GM18868 (cell line): ENCODE measurements around the gene FOXC2.

ENCODE experiments used
- ATAC-seq: cut with Tn5 transposase; IDR thresholded peaks from one replicate; pipeline ENCODE4 v1.9.1; 2021; ENCODE audit warnings: mild to moderate bottlenecking, moderate library complexity; ENCODE audit not compliant: unreplicated experiment

Gene FOXC2

DNA sequence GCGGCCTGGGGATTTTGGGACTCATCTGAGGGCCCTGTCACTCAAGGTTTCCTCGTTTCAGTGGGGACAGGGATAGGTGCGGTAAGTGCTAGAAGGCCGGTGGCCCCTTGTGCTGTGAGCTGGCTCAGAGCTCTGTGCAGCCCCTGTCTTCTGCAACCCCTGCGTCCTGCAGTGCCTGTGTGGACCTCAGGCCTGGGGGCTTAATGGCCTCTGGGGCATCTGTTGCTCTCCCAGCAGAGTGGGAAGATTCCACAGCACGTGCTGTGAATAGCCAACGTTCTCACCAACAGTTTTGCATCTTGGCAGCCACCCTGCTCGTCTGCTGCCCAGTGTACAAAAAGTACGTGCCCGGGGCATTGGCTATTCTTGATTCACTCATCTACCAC lies 4.9 kb downstream of the FOXC2 start:
- ATAC-seq, result no peak

DNA sequence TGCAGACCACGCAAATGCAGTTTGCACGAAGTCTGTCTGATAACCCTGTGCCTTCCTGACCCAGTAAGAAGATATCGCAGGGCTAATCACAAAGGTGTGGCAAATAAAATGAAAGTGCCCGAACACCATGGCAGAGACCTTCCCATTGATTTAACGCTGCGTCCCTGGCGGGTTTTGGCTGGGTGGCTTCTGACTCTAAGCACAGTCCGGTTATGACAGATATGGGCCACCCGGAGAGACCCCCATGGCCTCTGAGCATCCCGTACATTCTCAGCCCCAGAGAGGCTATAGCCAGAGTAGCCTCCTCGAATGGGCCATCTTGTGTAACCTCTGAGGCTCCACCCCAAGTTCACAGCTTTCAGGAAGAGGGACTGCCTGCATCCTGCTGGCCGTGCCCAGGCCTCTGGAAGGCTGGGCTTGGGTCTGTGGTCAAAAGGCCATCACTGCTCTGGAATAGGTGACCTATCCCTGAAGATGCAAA lies 5.5 kb downstream of the FOXC2 start:
- no peak for ATAC-seq

DNA sequence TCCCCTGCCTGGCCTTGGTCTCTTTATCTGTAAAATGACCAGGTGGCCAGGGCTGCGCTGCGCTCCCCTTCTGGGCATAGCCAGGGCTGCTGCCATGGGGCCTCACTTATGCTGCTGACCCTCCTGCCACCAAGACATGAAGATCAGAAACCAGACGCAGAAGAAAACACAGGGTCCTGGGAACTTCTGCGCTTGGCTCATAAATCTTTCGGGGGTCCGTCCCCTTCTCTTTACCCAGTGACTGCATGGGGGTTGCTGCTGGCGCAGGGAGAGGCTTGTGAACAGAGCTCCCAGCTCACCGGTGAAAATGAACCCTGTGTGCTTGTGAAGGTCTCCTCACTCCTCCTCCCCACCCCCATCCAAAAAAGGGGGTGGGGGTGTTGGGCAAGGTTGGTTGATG lies 6.0 kb downstream of the FOXC2 start:
- ATAC-seq, result no peak

DNA sequence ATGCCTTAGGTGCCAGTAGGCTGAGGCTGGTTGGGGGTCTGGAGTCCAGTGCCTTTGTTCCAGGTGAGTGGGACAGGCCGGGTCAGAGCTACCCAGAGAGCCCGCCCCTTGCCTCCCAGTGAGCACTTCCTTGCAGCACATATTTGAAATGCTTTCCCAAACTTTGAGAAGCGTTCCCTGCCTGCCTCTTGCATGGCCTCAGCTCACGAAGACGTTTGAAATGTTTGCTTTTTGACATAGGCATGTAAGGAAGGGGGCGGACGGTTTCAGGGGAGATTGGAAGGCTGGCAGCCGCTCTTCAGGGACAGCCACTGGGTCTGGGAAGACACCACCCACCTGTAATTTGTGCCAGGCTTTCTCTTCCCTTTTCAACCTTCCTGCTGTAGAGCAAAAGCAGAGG lies 6.6 kb downstream of the FOXC2 start:
- no peak for ATAC-seq

DNA sequence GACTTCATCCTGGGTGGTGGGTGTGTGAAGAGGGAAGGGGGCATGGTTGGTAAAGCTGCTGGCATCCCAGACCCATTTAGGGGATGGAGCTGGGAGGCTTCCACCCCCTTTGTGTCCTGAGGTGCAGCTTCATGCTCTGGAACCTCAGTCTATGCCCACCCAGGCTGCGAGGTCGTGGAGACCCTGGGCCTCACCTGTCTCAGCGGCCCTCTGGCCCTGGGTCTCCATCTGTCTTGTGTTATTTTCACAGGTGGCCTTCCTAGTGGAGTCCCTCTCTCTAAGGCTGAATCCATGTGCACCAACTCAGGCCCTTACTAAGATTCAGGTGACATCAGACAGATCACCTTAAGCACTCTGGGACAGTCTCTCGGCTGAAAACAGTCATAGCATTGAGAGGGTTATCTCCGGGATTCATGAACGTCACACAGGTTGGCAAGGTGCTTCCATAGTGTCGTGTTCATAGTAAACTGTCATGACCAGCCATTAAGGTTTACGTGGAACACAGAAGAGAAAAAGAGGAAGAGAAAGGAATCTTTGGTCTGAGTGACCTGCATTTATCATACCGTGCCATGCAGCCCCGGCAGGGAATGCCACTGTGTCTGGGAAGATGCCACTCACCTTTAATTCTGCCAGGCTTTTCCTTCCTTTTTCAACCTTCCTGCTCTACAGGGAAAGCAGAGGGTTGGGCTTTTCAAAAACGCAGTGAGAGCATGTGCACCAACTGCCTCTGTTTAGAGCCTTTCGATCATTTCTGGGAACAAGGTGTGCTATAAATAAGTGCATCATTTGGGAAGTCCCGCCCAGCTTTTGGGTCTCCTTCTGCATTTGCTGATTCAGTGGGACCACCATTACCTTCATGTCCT lies 7.2 kb downstream of the FOXC2 start:
- no peak for ATAC-seq

DNA sequence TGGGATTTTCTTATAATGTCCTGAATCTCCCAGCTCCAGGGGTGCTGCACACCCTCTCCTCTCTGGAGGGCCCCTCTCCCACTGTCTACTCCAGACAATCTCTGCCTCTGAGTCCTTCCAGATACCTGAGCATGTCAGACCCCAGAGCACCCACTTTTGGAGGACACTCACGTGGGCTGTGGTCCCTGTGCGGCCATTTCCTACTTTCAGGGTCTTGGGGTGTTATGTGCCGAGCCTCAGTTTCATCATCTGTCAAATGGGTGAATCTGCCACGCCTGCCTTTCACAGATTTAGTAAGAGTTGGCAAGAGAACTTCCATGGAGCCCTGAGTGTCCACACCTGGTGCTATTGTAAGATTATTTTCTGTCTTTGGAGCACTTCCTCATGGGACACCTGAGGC lies 8.0 kb downstream of the FOXC2 start:
- ATAC-seq, result no peak

DNA sequence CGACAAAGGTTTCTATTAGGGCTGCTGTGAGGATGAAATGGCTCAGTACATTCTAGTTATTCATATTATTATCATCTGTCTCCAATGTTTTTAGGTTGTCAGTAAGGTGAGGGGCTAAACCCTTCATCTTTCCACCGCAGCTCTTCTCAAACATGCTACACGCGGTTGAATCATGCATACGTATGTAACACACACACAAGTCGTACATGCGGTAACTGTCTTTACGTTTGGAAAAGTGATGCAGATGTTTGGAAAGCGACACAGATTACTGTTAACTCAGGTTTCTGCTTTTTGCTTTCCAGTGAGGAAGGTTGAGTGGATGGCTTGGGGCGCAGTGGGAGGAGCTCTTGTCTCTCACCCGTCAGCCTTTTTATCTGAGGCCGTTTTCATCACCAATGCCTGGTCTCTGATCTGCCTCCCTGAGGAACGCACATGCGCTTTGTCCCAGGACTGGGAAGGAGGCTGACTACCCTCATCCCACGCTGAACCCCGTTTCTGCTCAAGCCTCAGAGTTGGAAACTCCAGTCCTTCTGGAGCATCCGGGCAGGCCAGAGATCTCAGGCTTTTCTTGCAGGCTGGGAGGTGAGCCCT lies 8.6 kb downstream of the FOXC2 start:
- ATAC-seq, result no peak

DNA sequence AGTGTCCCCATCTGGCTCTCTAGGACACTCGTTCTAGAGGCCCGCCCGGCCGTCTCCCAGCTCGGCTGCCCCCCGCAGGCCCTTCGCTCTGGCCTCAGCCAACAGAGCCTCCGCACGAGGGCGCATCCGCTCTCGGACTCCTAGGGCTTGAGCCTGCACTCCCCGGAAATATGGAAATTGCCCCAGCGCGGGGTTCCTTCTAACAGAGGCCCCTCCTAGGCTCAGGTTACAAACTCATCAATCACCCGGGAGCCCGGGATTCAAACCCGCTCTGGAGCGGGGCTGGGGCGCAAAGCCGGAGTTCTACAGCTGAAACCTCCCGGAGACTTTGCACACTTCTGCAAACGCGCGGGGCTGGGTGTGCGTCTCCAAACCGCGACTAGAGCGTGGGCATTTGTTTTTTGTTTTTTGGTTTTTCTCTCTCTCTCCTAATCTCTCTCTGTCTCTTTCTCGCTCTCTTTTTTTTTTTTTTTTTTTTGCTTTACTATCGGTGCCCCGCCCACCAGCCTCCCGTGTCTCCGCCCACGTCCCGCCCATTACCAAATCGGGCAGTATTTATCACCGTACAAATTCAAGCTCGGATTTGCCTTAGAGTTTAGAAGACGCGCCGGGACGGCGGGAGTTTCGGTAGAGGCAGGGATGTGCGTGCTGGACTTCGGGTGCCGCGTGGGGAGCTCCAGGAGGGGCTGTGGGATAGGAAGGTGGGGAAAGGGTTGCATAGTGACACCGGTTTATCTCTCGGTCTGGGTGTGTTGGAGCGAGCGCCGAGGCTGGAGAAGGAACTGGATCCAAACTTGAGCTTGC lies 9.3 kb downstream of the FOXC2 start:
- no peak for ATAC-seq

DNA sequence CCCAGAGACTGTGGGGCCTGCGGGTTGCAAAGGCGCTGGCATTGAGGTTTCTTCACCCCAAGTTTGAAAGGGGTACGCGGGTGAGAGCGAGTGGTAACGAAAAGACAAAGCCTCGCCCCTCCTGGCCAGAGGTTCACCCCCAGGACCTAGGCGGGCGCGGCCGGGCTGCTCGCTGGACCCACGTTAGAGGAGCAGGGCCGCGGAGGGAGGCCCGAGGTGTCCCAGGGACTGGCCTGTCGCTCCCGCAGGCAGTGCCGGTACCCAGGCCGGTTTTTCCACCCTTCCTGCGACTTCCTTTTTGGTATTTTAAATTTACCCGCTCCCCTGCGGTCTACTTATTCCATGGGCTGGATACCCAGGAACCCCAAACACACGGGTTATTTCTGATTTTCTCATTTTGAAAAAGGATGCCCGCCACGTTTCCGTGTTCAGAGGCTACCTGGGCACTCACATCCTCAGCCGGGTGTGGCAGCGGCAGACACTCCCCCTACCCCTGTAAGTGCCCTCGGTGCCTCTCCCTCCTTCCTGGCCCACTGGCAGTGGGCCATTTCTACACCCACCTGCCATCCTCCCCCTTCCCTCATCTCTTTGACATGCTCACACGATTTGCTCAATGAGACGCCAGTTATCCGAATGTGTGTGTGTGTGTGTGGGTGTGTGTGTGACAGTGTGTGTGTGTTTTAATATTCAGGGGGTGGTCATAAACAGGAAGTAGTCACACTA lies 10.1 kb downstream of the FOXC2 start:
- no peak for ATAC-seq

DNA sequence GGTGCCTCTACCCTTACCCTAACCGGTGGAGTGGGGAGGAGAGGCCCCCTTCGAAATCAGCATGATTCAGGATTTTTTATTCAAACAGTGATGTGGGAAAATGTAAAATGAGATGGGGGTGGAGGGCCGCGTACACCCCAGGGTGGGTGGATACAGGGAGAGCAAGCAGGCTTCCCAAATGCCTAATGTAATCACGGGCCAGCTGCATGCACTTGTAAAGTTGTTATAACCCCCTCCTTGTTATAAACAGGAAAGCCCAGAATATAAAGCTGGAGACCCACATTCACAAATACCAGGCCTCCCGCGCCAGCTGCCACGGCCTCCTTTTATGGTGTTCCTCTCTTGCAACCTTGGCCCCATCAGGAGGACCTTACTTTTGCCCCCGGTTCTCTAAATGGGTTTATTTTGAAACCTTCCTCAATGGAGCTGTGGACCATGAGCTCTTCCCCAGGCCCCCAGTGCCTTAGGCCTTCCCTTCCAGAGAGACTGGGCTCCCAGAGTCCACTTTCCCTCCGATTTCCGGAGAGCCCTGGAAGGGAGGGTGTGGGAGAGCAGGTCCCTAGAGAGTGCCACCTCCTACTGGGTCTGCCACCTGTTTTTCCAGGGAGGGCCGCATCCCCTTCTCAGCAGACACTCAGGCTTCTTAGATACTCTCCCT lies 10.8 kb downstream of the FOXC2 start:
- ATAC-seq, result no peak

DNA sequence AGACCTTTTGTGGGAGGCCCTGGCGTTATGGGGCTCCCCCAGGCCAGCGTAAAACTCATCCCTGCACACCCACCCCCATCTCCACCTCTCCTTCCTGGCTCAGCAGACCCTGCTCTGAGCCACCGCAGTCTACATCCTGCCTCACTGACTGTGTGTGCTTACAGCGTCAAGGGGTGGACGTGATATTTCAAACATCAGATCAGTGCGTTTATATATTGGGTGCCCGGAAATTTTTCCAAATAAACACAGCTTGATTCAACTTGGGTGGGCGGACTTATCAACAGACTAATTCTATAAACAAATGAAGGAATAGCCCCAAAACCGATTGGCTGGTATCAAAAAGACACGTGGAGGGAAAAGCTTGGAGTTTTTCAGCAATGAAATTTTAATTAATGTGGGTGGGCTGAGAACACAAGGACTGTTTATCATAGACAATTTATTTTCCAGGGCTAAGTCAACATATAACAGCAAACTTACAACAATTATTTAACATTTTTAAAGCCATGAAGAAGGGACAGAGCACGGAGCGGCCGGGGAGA lies 11.5 kb downstream of the FOXC2 start, which contains the start of gene FOXL1:
Gene FOXL1, plus strand, starts transcription at position 489 of the 539 bp plus-strand sequence. CDS start 175 bp downstream, outside the sequence.
- ATAC-seq, result no peak

DNA sequence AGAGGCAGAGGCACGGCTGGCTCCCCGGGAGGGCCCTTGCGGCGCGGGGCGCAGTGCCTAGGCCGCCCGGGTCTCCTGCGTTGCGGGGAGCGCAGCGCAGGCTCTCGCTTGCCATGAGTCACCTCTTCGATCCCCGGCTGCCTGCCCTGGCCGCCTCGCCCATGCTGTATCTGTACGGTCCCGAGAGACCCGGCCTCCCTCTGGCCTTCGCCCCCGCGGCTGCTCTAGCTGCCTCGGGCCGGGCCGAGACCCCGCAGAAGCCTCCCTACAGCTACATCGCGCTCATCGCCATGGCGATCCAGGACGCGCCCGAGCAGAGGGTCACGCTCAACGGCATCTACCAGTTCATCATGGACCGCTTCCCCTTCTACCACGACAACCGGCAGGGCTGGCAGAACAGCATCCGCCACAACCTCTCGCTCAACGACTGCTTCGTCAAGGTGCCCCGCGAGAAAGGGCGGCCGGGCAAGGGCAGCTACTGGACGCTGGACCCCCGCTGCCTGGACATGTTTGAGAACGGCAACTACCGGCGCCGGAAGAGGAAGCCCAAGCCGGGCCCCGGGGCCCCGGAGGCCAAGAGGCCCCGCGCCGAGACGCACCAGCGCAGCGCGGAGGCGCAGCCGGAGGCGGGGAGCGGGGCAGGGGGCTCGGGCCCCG lies 12.1 kb downstream of the FOXC2 start:
- no peak for ATAC-seq

DNA sequence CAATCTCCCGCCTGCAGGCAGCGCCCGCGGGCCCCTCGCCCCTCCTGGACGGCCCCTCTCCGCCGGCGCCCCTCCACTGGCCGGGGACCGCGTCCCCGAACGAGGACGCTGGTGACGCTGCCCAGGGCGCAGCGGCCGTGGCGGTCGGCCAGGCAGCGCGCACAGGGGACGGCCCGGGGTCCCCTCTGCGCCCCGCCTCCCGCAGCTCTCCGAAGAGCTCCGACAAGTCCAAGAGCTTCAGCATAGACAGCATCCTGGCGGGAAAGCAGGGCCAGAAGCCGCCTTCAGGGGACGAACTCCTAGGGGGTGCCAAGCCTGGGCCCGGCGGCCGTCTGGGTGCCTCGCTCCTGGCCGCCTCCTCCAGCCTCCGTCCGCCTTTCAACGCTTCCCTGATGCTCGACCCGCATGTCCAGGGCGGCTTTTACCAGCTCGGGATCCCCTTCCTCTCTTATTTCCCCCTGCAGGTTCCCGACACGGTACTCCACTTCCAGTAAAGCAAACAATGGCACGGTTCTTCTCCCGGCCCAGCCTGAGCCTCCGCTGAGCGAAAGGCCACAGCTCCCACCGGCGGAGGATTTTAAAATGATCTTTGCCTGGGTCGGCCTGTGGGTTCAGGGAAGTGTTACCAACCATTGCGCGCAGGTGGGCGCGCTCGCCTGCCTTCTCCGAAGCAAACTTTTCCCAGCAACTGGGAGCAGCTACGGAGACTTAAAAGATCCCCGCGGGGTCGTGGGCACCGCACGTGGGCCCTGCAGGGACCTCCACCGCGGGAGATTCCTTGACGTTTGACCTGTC lies 12.8 kb downstream of the FOXC2 start:
- ATAC-seq, result no peak

DNA sequence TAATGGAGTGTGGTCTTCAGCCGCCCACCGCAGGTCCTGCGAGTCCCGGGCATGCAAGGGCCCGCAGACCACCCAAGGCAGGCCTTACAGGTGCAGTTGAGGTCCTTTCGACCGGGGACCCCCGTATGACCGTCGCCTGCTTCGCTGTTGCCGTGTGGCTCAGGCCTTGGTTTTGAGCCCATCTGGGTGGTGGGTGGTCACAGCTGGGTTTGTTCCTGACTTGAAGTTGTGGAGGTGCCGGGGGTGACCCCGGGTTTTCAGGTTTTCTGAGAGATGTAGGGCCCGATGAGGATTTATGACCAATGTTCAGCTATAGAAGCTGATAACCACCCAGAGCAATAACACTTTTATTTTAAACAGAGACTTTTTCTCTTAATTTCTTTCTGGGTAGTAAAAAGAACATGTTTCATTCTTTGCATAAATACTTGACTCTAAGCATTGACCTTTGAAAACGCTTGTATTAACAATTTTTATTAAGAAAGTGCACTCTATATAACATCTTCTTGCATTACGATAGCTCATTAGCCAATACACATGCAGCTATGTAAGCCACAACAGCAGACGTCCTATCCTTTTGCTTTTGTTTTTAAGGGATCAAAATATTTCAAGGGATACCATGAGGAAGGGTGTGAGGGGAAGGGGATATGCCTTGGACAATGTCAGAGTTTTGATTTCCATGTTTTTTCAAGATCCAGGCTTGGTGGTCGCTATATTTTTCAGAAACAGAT lies 13.6 kb downstream of the FOXC2 start:
- ATAC-seq, result no peak

DNA sequence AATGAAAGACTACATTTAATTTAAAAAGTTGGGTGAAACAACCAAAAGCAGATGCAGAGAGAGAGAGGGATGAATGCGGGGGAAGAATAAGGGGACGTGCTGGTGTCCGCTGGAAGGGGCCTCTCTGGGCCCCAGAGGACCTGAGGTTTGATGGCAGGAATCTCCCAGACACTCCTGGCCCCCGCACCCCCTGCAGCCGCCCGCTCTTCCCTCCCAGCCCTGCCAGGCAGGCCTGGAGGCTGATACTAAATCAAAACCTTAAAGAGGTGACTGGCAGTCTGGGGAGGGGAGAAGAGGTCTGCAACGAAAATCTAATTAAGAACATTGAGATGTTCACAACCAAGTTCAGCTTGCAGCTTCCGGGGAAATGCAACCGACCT lies 14.2 kb downstream of the FOXC2 start:
- no peak for ATAC-seq

DNA sequence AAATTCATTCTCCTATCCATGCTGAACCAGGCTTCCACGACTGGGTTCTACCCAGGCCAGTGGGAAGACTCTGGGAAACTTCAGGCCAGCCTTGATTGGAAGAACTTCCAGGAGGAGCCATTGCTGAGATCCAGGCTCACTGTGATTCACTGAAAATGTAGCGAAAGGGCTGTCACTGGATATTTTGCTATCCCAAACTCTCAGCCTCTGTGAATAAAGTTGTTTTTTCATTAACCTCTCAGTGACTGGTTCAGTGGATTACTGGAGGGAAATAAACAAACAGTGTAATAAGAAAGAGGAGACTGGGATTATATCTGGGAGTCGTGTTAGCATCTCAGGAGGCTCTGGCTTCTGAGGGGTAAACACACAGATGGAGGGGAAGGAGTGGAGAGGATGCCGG lies 14.8 kb downstream of the FOXC2 start:
- ATAC-seq, result no peak

DNA sequence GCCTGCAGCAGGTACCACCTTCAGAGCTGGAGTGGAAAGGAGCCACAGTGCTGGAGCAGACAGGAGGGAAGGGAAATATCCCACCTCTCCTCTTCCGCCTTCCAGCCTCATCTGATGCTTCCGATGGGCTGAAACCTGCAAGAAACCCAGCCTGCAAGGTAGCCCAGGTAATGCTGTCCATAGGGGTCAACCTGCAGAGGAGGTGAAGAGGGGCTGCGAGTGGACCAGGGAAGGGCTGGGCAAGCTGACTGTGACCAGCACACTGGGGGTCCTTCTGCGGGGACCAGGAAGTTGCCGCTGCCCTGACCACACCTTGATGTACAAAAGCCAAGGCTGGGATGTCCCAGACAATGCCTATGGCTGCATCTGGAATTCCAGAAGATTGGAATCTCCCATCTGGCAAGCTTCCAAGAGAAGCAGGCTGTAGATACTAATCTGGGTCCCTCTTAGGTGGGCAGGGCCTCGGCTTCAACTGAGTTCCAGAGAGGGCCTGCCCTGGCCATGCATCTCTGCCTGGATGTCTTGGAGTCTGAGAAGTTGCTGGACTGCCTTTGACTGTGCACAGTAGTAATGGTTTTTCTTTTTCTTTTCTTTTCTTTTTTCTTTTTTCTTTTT lies 17.5 kb downstream of the FOXC2 start:
- no peak for ATAC-seq
